A549 (cell line): ENCODE measurements around the gene E2F6. TPM values are rescaled to one million over a fixed set of nuclear protein-coding genes. Genes with fewer than 3 reads are reported as not detected.

Source experiments
- ATAC-seq, 2 experiments: fragments of 200-7000 bp in 1 of 2; fragments of >200 bp in 1 of 2; cut with Nextera tagmentation in 1 of 2; cut with Tn5 transposase in 1 of 2; 3 replicates each; pipeline versions ENCODE4 v1.8.0 to v1.9.1; 2018 to 2020; ENCODE audit warnings: mild to moderate bottlenecking in 1 of 2, moderate library complexity in 1 of 2
- CTCF ChIA-PET: fragments of 300-600 bp; sonication (Branson Sonifier 250); formaldehyde crosslinking; extraction: SDS; loops from one replicate; lab custom pipeline; 2021; ENCODE audit warnings: antibody characterized with exemption, inconsistent platforms; lab: Yijun Ruan, JAX
- POLR2A ChIA-PET: fragments of 350-600 bp; formaldehyde crosslinking; extraction: SDS; loops from one replicate; lab custom pipeline; 2021; ENCODE audit warnings: antibody characterized with exemption, inconsistent platforms; lab: Yijun Ruan, JAX
- DNase-seq, 2 experiments: peaks; one replicate each; pipeline versions ENCODE4 v3.0.0 to v3.0.0-alpha.2; 2011 to 2016; ENCODE audit warnings: low read depth in 1 of 2, low spot score in 1 of 2
- FAIRE-seq: peaks from 2 replicates; lab custom pipeline; 2011; peaks lifted over from hg19 to GRCh38; lab: Jason Lieb, UNC
- H3K27ac ChIP-seq, 2 experiments: fragments of >200 bp; sonication (Bioruptor Twin); formaldehyde crosslinking; 3 replicates each; pipeline ENCODE4 v1.5.1; 2016 to 2017
- H3K4me1 ChIP-seq: fragments of >200 bp; sonication (Bioruptor Twin); formaldehyde crosslinking; 3 replicates; pipeline ENCODE4 v1.6.1; 2016
- H3K4me2 ChIP-seq: fragments of >200 bp; sonication (Bioruptor Twin); formaldehyde crosslinking; 3 replicates; pipeline ENCODE4 v1.6.1; 2016
- H3K4me3 ChIP-seq: fragments of >200 bp; sonication (Bioruptor Twin); formaldehyde crosslinking; 3 replicates; pipeline ENCODE4 v1.5.1; 2016
- H3K9me3 ChIP-seq: fragments of >200 bp; sonication (Bioruptor Twin); formaldehyde crosslinking; 3 replicates; pipeline ENCODE4 v1.6.1; 2016
- CBX2 ChIP-seq: fragments of 200-600 bp; sonication (generic); IDR thresholded peaks from 2 replicates; pipeline ENCODE4 v1.6.1; 2016; ENCODE audit warnings: low read depth, mild to moderate bottlenecking, borderline replicate concordance
- CBX8 ChIP-seq: fragments of 200-600 bp; sonication (generic); IDR thresholded peaks from 2 replicates; pipeline ENCODE4 v1.6.1; 2016
- CEBPB ChIP-seq, 2 experiments: fragments of >200 bp in 1 of 2; sonication (Bioruptor Twin) in 1 of 2; formaldehyde crosslinking in 1 of 2; IDR thresholded peaks; 2 replicates each; pipeline ENCODE4 v1.6.1; 2012 to 2016
- CHD2 ChIP-seq: fragments of 150-350 bp; IDR thresholded peaks from 2 replicates; pipeline ENCODE4 v1.6.1; 2014; ENCODE audit warnings: low read length; ENCODE audit not compliant: partially characterized antibody
- CHD4 ChIP-seq: fragments of 200-600 bp; sonication (generic); IDR thresholded peaks from 2 replicates; pipeline ENCODE4 v1.6.1; 2016; ENCODE audit warnings: antibody characterized with exemption, mild to moderate bottlenecking, borderline replicate concordance
- EP300 ChIP-seq, 2 experiments: fragments of >200 bp; sonication (Bioruptor Twin); formaldehyde crosslinking; IDR thresholded peaks; 2 replicates in 1 of 2; 3 replicates in 1 of 2; pipeline ENCODE4 v1.6.1; 2016 to 2017
- FOSB ChIP-seq: fragments of 250-450 bp; sonication (Bioruptor Pico); IDR thresholded peaks from 2 replicates; pipeline ENCODE4 v1.5.0; 2020; ENCODE audit warnings: mild to moderate bottlenecking, moderate library complexity
- FOSL2 ChIP-seq, 2 experiments: fragments of 450-650 bp in 1 of 2; fragments of >200 bp in 1 of 2; sonication (Bioruptor Twin) in 1 of 2; formaldehyde crosslinking; IDR thresholded peaks; 2 replicates each; pipeline versions ENCODE4 v1.5.0 to v1.6.1; 2016 to 2020; ENCODE audit warnings: mild to moderate bottlenecking in 1 of 2, moderate library complexity in 1 of 2
- GATA3 ChIP-seq: IDR thresholded peaks from 2 replicates; pipeline ENCODE4 v1.6.1; 2012; ENCODE audit warnings: borderline replicate concordance
- HEYL ChIP-seq: fragments of 250-450 bp; sonication (Bioruptor Pico); IDR thresholded peaks from 2 replicates; pipeline ENCODE4 v1.8.0; 2021; ENCODE audit warnings: mild to moderate bottlenecking, moderate library complexity
- HOXB13 ChIP-seq: fragments of 250-450 bp; sonication (Bioruptor Pico); IDR thresholded peaks from 2 replicates; pipeline ENCODE4 v1.5.0; 2020; ENCODE audit warnings: low read depth, mild to moderate bottlenecking, moderate library complexity
- JUNB ChIP-seq: fragments of >200 bp; sonication (Bioruptor Twin); formaldehyde crosslinking; IDR thresholded peaks from 2 replicates; pipeline ENCODE4 v1.6.1; 2016
- KDM5A ChIP-seq: fragments of 200-600 bp; sonication (generic); IDR thresholded peaks from 2 replicates; pipeline ENCODE4 v1.6.1; 2016; ENCODE audit warnings: antibody characterized with exemption, mild to moderate bottlenecking
- MYC ChIP-seq: IDR thresholded peaks from 2 replicates; pipeline ENCODE4 v1.6.1; 2012; ENCODE audit warnings: mild to moderate bottlenecking, inconsistent platforms, low read length, improper control_type of control experiment, borderline replicate concordance
- NFE2L2 ChIP-seq: fragments of 150-350 bp; conservative IDR thresholded peaks from 2 replicates; pipeline ENCODE4 v1.6.1; 2014; ENCODE audit warnings: low read length
- NR3C1 ChIP-seq: fragments of >200 bp; sonication (Bioruptor Twin); formaldehyde crosslinking; IDR thresholded peaks from 3 replicates; pipeline ENCODE4 v1.6.1; 2017
- PHF8 ChIP-seq: fragments of 200-600 bp; sonication (generic); IDR thresholded peaks from 2 replicates; pipeline ENCODE4 v1.6.1; 2016; ENCODE audit warnings: low read depth, mild to moderate bottlenecking, antibody characterized with exemption, moderate library complexity, borderline replicate concordance
- RARB ChIP-seq: fragments of 250-450 bp; sonication (Bioruptor Pico); IDR thresholded peaks from 2 replicates; pipeline ENCODE4 v1.8.0; 2021; ENCODE audit warnings: mild to moderate bottlenecking, moderate library complexity
- RCOR1 ChIP-seq: fragments of 150-350 bp; IDR thresholded peaks from 2 replicates; pipeline ENCODE4 v1.6.1; 2014; ENCODE audit warnings: antibody characterized with exemption, low read length, low read depth
- RNF2 ChIP-seq: fragments of 200-600 bp; sonication (generic); IDR thresholded peaks from 2 replicates; pipeline ENCODE4 v1.6.1; 2016; ENCODE audit warnings: low read depth, mild to moderate bottlenecking, antibody characterized with exemption, moderate library complexity, borderline replicate concordance
- SMC3 ChIP-seq: fragments of >200 bp; sonication (Bioruptor Twin); formaldehyde crosslinking; IDR thresholded peaks from 3 replicates; pipeline ENCODE4 v1.6.1; 2018; ENCODE audit warnings: inconsistent platforms
- TFCP2L1 ChIP-seq: fragments of 250-450 bp; sonication (Bioruptor Pico); IDR thresholded peaks from 2 replicates; pipeline ENCODE4 v1.5.0; 2021; ENCODE audit warnings: mild to moderate bottlenecking
- USF2 ChIP-seq: fragments of 450-650 bp; IDR thresholded peaks from 2 replicates; pipeline ENCODE4 v1.6.1; 2014; ENCODE audit warnings: antibody characterized with exemption
- ZC3H11A ChIP-seq: fragments of 450-650 bp; IDR thresholded peaks from 2 replicates; pipeline ENCODE4 v1.6.1; 2014; ENCODE audit warnings: antibody characterized with exemption, mild to moderate bottlenecking
- WGBS: methylation state at CpG from one replicate; pipeline ENCODE4 v1.1.6; 2017; ENCODE audit errors: missing lambda C conversion rate; 5-methylcytosine and 5-hydroxymethylcytosine counted together
- polyA plus RNA-seq, 4 experiments: library from polyadenylated mRNA; depleted of rRNA in 3 of 4; stranded (reverse); fragments of >200 nt; fragmentation: RNase III in 1 of 4; extraction: RNeasy Plus Mini Kit Qiagen cat#74134 plus additional on column Dnase treatment in 1 of 4; gene quantifications; 2 replicates in 3 of 4; 3 replicates in 1 of 4; pipeline ENCODE4 v1.2.3, GENCODE V29; 2011 to 2017
- TF ChIP-seq, protein P1 (sequence below): fragments of 250-450 bp; sonication (Bioruptor Pico); IDR thresholded peaks from 2 replicates; pipeline ENCODE4 v1.5.0; 2021; ENCODE audit warnings: mild to moderate bottlenecking, moderate library complexity, borderline replicate concordance
- TF ChIP-seq, protein P2 (sequence below): fragments of 250-450 bp; sonication (Bioruptor Pico); IDR thresholded peaks from 2 replicates; pipeline ENCODE4 v1.5.0; 2020; ENCODE audit warnings: low read depth, mild to moderate bottlenecking, moderate library complexity
- TF ChIP-seq, protein P3 (sequence below): fragments of >200 bp; sonication (Bioruptor Twin); formaldehyde crosslinking; IDR thresholded peaks from 3 replicates; pipeline ENCODE4 v1.6.1; 2016

E2F6 gene
- polyA plus RNA-seq, 2 of the 4 experiments (the other 2 are of a cell fraction): 34.3 to 41.7 TPM

GRCh38 chr2:11427224-11427623 lies 38.7 kb downstream of the E2F6 start:
- no peak for DNase-seq
- ChIA-PET CTCF (interaction anchor here (0.9 to 1.6 kb wide), 6 partner anchors 11 to 303 kb away, joined by 3 to 5 read pairs (median 3); no protein-coding TSS in a partner anchor), POLR2A (no interaction called here)
- Histone ChIP-seq H3K4me2 (no peak overlapping the region), H3K9me3 (no peaks in the 10 kb centered on the region), H3K27ac (no peak overlapping the region), H3K4me1 (no peaks in the 10 kb centered on the region), H3K4me3 (no peak overlapping the region)
- TF ChIP-seq GATA3 (no peak), CBX2 (no peak)
- no peak for FAIRE-seq
- no peak for ATAC-seq

GRCh38 chr2:11422901-11423435 lies 43.0 kb downstream of the E2F6 start:
- CTCF ChIA-PET: interaction anchor here (2.3 kb wide), 1 partner anchor 291 kb away, joined by 11 read pairs; a partner anchor contains a TSS
- POLR2A ChIA-PET: no interaction called here
- ATAC-seq: no peak

GRCh38 chr2:11422491-11422865 lies 43.5 kb downstream of the E2F6 start:
- ChIA-PET CTCF (interaction anchor here (1.9 to 2.3 kb wide), 2 partner anchors 187 to 290 kb away, joined by 5 to 11 read pairs; a partner anchor contains a TSS), POLR2A (no interaction called here)
- WGBS: 85% methylated on average over 5 of the region's 5 CpGs
- Histone ChIP-seq H3K4me3 (no peak overlapping the region), H3K4me2 (no peak overlapping the region), H3K9me3 (peaks cover 11% of the 10 kb centered on the region), H3K4me1 (no peaks in the 10 kb centered on the region), H3K27ac (no peak overlapping the region)
- no peak for FAIRE-seq
- no peak for ATAC-seq
- TF ChIP-seq HEYL (CRISPR knock-in tag) (no peak), RCOR1 (no peak), CHD4 (no peak), CEBPB (IDR thresholded peaks at IDR 0.05) (no peak), KDM5A (no peak), RNF2 (no peak), CHD2 (no peak), SMC3 (no peak), RARB (no peak), FOSB (CRISPR knock-in tag) (no peak), EP300 (IDR thresholded peaks at IDR 0.05) (no peak), USF2 (no peak), MYC (no peak), FOSL2 (IDR thresholded peaks at IDR 0.05) (no peak), FOSL2 (CRISPR knock-in tag; IDR thresholded peaks at IDR 0.05) (no peak), JUNB (no peak), CBX8 (no peak), NR3C1 (no peak), PHF8 (no peak)
- no peak for DNase-seq

More at GRCh38 chr2:11422901-11423435, 43.0 kb downstream of the E2F6 start:
- FAIRE-seq (no peak), DNase-seq (no peak)
- H3K9me3 ChIP-seq: peaks cover 6% of the 10 kb centered on the region
- H3K4me2 ChIP-seq: no peak overlapping the region
- TF ChIP-seq, protein P1, sequence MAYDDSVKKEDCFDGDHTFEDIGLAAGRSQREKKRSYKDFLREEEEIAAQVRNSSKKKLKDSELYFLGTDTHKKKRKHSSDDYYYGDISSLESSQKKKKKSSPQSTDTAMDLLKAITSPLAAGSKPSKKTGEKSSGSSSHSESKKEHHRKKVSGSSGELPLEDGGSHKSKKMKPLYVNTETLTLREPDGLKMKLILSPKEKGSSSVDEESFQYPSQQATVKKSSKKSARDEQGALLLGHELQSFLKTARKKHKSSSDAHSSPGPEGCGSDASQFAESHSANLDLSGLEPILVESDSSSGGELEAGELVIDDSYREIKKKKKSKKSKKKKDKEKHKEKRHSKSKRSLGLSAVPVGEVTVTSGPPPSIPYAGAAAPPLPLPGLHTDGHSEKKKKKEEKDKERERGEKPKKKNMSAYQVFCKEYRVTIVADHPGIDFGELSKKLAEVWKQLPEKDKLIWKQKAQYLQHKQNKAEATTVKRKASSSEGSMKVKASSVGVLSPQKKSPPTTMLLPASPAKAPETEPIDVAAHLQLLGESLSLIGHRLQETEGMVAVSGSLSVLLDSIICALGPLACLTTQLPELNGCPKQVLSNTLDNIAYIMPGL (CRISPR knock-in tag): no peak
- TF ChIP-seq HOXB13 (CRISPR knock-in tag) (no peak), USF2 (no peak), ZC3H11A (no peak), PHF8 (no peak), NFE2L2 (no peak), HEYL (CRISPR knock-in tag) (no peak), TFCP2L1 (no peak)
- TF ChIP-seq, protein P2, sequence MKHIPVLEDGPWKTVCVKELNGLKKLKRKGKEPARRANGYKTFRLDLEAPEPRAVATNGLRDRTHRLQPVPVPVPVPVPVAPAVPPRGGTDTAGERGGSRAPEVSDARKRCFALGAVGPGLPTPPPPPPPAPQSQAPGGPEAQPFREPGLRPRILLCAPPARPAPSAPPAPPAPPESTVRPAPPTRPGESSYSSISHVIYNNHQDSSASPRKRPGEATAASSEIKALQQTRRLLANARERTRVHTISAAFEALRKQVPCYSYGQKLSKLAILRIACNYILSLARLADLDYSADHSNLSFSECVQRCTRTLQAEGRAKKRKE (CRISPR knock-in tag): no peak
- TF ChIP-seq, protein P3, sequence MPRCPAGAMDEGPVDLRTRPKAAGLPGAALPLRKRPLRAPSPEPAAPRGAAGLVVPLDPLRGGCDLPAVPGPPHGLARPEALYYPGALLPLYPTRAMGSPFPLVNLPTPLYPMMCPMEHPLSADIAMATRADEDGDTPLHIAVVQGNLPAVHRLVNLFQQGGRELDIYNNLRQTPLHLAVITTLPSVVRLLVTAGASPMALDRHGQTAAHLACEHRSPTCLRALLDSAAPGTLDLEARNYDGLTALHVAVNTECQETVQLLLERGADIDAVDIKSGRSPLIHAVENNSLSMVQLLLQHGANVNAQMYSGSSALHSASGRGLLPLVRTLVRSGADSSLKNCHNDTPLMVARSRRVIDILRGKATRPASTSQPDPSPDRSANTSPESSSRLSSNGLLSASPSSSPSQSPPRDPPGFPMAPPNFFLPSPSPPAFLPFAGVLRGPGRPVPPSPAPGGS: no peak
- no peaks in the 10 kb centered on the region for H3K4me1 ChIP-seq
- H3K4me3 ChIP-seq: no peak overlapping the region
- no peak overlapping the region for H3K27ac ChIP-seq
- 92% methylated on average over 4 of the region's 4 CpGs for WGBS
